Esophagus squamous epithelium (tissue), 4 donors: ENCODE results near the gene SPOPL.
"Not testable (repeated sequence)": the region's sequence is repeated elsewhere in the genome, so short reads cannot be mapped to it uniquely, and the experiment has no call there.

ENCODE experiments used
- POLR2A ChIP-seq, 4 donors: fragments of 450-650 bp; IDR thresholded peaks; one replicate each; pipeline ENCODE4 v1.6.1; 2017; ENCODE audit warnings: antibody characterized with exemption in 4 of 4, mild to moderate bottlenecking in 4 of 4, moderate library complexity in 3 of 4
- TF ChIP-seq, protein P1 (sequence below), 6 experiments: fragments of 450-650 bp in 4 of 6; fragments of 200-600 bp in 2 of 6; sonication (generic) in 2 of 6; IDR thresholded peaks; one replicate each; pipeline ENCODE4 v1.5.1; 2016 to 2019; ENCODE audit warnings: antibody characterized with exemption in 6 of 6, mild to moderate bottlenecking in 4 of 6, moderate library complexity in 4 of 6

DNA sequence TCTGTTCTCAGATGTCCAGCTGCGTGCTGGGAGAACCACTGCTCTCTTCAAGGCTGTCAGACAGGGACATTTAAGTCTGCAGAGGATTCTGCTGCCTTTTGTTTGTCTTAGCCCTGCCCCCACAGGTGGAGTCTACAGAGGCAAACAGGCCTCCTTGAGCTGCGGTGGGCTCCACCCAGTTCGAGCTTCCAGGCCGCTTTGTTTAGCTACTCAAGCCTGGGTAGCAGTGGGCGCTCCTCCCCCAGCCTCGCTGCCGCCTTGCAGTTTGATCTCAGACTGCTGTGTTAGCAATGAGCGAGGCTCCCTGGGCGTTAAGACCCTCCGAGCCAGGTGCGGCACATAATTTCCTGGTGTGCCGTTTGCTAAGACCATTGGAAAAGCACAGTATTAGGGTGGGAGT is 42.6 kb downstream of the SPOPL start:
- TF ChIP-seq, protein P1, sequence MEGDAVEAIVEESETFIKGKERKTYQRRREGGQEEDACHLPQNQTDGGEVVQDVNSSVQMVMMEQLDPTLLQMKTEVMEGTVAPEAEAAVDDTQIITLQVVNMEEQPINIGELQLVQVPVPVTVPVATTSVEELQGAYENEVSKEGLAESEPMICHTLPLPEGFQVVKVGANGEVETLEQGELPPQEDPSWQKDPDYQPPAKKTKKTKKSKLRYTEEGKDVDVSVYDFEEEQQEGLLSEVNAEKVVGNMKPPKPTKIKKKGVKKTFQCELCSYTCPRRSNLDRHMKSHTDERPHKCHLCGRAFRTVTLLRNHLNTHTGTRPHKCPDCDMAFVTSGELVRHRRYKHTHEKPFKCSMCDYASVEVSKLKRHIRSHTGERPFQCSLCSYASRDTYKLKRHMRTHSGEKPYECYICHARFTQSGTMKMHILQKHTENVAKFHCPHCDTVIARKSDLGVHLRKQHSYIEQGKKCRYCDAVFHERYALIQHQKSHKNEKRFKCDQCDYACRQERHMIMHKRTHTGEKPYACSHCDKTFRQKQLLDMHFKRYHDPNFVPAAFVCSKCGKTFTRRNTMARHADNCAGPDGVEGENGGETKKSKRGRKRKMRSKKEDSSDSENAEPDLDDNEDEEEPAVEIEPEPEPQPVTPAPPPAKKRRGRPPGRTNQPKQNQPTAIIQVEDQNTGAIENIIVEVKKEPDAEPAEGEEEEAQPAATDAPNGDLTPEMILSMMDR (IDR thresholded peaks at IDR 0.05): not testable (repeated sequence)
- not testable (repeated sequence) for TF ChIP-seq POLR2A (IDR thresholded peaks at IDR 0.05)
